Neuronal stem cell (in vitro differentiated cells): ENCODE measurements around the gene WDR88.
"Not testable (repeated sequence)": the region's sequence is repeated elsewhere in the genome, so short reads cannot be mapped to it uniquely, and the experiment has no call there.

Experiments
- DNase-seq: peaks from one replicate; pipeline ENCODE4 v3.0.0-alpha.2; 2013; ENCODE audit warnings: low spot score
- H2AFZ ChIP-seq: one replicate; pipeline ENCODE4 v1.6.1; 2013; ENCODE audit warnings: mild to moderate bottlenecking, low read length, inconsistent platforms
- H2AK5ac ChIP-seq: 2 replicates; pipeline ENCODE4 v1.6.1; 2013; ENCODE audit warnings: low read depth, mild to moderate bottlenecking, inconsistent platforms, low read length, moderate library complexity, mixed read lengths
- H2BK120ac ChIP-seq: 2 replicates; pipeline ENCODE4 v1.6.1; 2013; ENCODE audit warnings: low read depth, mild to moderate bottlenecking, inconsistent platforms, low read length, moderate library complexity, mixed read lengths
- H2BK12ac ChIP-seq: one replicate; pipeline ENCODE4 v1.6.1; 2013; ENCODE audit warnings: low read length, inconsistent platforms
- H2BK15ac ChIP-seq: 2 replicates; pipeline ENCODE4 v1.6.1; 2013; ENCODE audit warnings: mild to moderate bottlenecking, low read length, inconsistent platforms, mixed read lengths
- H2BK5ac ChIP-seq: one replicate; pipeline ENCODE4 v1.6.1; 2013; ENCODE audit warnings: inconsistent platforms, mild to moderate bottlenecking, low read length, moderate library complexity
- H3K14ac ChIP-seq: one replicate; pipeline ENCODE4 v1.6.1; 2013; ENCODE audit warnings: low read length, inconsistent platforms
- H3K18ac ChIP-seq: 2 replicates; pipeline ENCODE4 v1.6.1; 2013; ENCODE audit warnings: low read length, inconsistent platforms
- H3K23ac ChIP-seq: 2 replicates; pipeline ENCODE4 v1.6.1; 2013; ENCODE audit warnings: low read depth, mild to moderate bottlenecking, mixed read lengths, low read length, inconsistent platforms; ENCODE audit not compliant: poor library complexity
- H3K27ac ChIP-seq: replicated peaks from 3 replicates; pipeline ENCODE4 v1.5.1; 2013; ENCODE audit warnings: low read length, inconsistent platforms
- H3K27me3 ChIP-seq, 3 experiments: 2 replicates each; pipeline ENCODE4 v1.6.1; 2013; ENCODE audit warnings: low read length in 3 of 3, mild to moderate bottlenecking in 2 of 3, inconsistent platforms in 1 of 3, low read depth in 1 of 3, mixed read lengths in 1 of 3, moderate library complexity in 1 of 3; ENCODE audit not compliant: control insufficient read depth in 3 of 3, insufficient read depth in 3 of 3
- H3K36me3 ChIP-seq, 2 donors: replicated peaks in 1 of 2; 2 replicates each; pipeline ENCODE4 v1.6.1; 2013; ENCODE audit warnings: low read length in 2 of 2; ENCODE audit not compliant: control insufficient read depth in 2 of 2, insufficient read depth in 2 of 2
- H3K4ac ChIP-seq: 2 replicates; pipeline ENCODE4 v1.6.1; 2013; ENCODE audit warnings: inconsistent platforms, mild to moderate bottlenecking, low read length, moderate library complexity
- H3K4me1 ChIP-seq, 2 donors: 1 replicate in 1 of 2; 2 replicates in 1 of 2; pipeline ENCODE4 v1.6.1; 2013; ENCODE audit warnings: low read length in 2 of 2, low read depth in 1 of 2; ENCODE audit not compliant: control insufficient read depth in 2 of 2, insufficient read depth in 1 of 2
- H3K4me2 ChIP-seq: one replicate; pipeline ENCODE4 v1.6.1; 2013; ENCODE audit warnings: mild to moderate bottlenecking, low read length, inconsistent platforms; ENCODE audit not compliant: insufficient read depth, poor library complexity, severe bottlenecking
- H3K4me3 ChIP-seq, 2 donors: 2 replicates each; pipeline ENCODE4 v1.5.1; 2013; ENCODE audit warnings: low read length in 2 of 2, mild to moderate bottlenecking in 2 of 2, inconsistent platforms in 1 of 2, moderate library complexity in 1 of 2
- H3K79me1 ChIP-seq: one replicate; pipeline ENCODE4 v1.6.1; 2013; ENCODE audit warnings: low read depth, mild to moderate bottlenecking, inconsistent platforms, low read length, moderate library complexity
- H3K9ac ChIP-seq: one replicate; pipeline ENCODE4 v1.6.1; 2013; ENCODE audit warnings: mild to moderate bottlenecking, low read depth, low read length, inconsistent platforms; ENCODE audit not compliant: poor library complexity
- H3K9me3 ChIP-seq, 2 donors: replicated peaks in 1 of 2; 2 replicates each; pipeline versions ENCODE3 to v1.6.1; 2013; ENCODE audit warnings: low read length in 2 of 2, mild to moderate bottlenecking in 2 of 2, inconsistent platforms in 1 of 2, low read depth in 1 of 2, mixed read lengths in 1 of 2, moderate library complexity in 1 of 2; ENCODE audit not compliant: control insufficient read depth in 2 of 2, insufficient read depth in 1 of 2
- H4K8ac ChIP-seq: one replicate; pipeline ENCODE4 v1.6.1; 2013; ENCODE audit warnings: low read depth, mild to moderate bottlenecking, inconsistent platforms, low read length, moderate library complexity
- H4K91ac ChIP-seq: one replicate; pipeline ENCODE4 v1.6.1; 2013; ENCODE audit warnings: low read length, low read depth, mild to moderate bottlenecking, inconsistent platforms; ENCODE audit not compliant: poor library complexity
- WGBS, 2 donors: extraction: QIAGEN DNeasy Blood & Tissue Kit; methylation state at CpG; one replicate each; pipeline ENCODE4 v1.1.7; 2013; ENCODE audit warnings: missing lambda C conversion rate in 2 of 2, mixed read lengths in 1 of 2; ENCODE audit not compliant: insufficient read length in 2 of 2, insufficient replicate concordance in 1 of 2; ENCODE audit errors: extremely low coverage in 2 of 2; 5-methylcytosine and 5-hydroxymethylcytosine counted together

WDR88 gene

GRCh38 chr19:33118643-33119042, 13.3 kb upstream of the WDR88 start:
- no peaks in the 10 kb centered on the region for H3K79me1 ChIP-seq
- no CpG with 5 or more reads among the region's 10 CpGs for whole genome bisulfite sequencing, 2 donors

GRCh38 chr19:33124207-33125098, 7.5 kb upstream of the WDR88 start:
- no peak overlapping the region for H2AK5ac ChIP-seq
- DNase-seq, result no peak
- no peak overlapping the region for H2BK120ac ChIP-seq
- no CpG with 5 or more reads among the region's 10 CpGs for WGBS, 2 donors
- H3K4me3 ChIP-seq, result no peak overlapping the region
- no peak overlapping the region for H3K4ac ChIP-seq
- H3K9me3 ChIP-seq, result no peaks in the 10 kb centered on the region
- peaks cover 8 to 44% of the 10 kb centered on the region in 2 donors for H3K36me3 ChIP-seq
- no peak overlapping the region for H3K27ac ChIP-seq
- H3K79me1 ChIP-seq, result no peaks in the 10 kb centered on the region
- H3K9ac ChIP-seq, result no peak overlapping the region
- H3K4me2 ChIP-seq, result no peak overlapping the region
- H4K91ac ChIP-seq, result no peak overlapping the region
- no peak overlapping the region for H2BK15ac ChIP-seq
- H3K27me3 ChIP-seq, result no peaks in the 10 kb centered on the region
- H2BK12ac ChIP-seq, result no peak overlapping the region
- H3K4me1 ChIP-seq, result peaks cover 0 to 4% of the 10 kb centered on the region in 2 donors
- H3K14ac ChIP-seq, result no peak overlapping the region
- no peak overlapping the region for H2BK5ac ChIP-seq
- no peak overlapping the region for H2AFZ ChIP-seq
- H3K23ac ChIP-seq, result no peak overlapping the region
- no peak overlapping the region for H3K18ac ChIP-seq
- H4K8ac ChIP-seq, result no peak overlapping the region

More at GRCh38 chr19:33118643-33119042, 13.3 kb upstream of the WDR88 start:
- Histone ChIP-seq H3K4me1 (no peaks in the 10 kb centered on the region), H3K18ac (no peak overlapping the region), H2BK15ac (no peak overlapping the region), H3K4me2 (no peak overlapping the region), H2BK12ac (no peak overlapping the region), H3K9ac (peak overlapping the region; percentile 33), H3K23ac (peak overlapping the region; percentile 75), H4K8ac (no peak overlapping the region), H3K4ac (no peak overlapping the region), H3K4me3 (no peak overlapping the region), H3K9me3 (no peaks in the 10 kb centered on the region), H2BK120ac (no peak overlapping the region), H4K91ac (no peak overlapping the region), H3K27me3 (no peaks in the 10 kb centered on the region), H3K36me3 (peaks cover 6 to 58% of the 10 kb centered on the region in 2 donors), H3K27ac (no peak overlapping the region), H3K14ac (no peak overlapping the region), H2AFZ (no peak overlapping the region), H2BK5ac (no peak overlapping the region), H2AK5ac (no peak overlapping the region)
- DNase-seq, result no peak

- Histone ChIP-seq H2BK5ac (no peak overlapping the region), H3K9ac (no peak overlapping the region), H2BK12ac (no peak overlapping the region), H4K8ac (no peak overlapping the region), H2BK15ac (no peak overlapping the region), H3K18ac (no peak overlapping the region), H3K36me3 (peaks cover 11 to 49% of the 10 kb centered on the region in 2 donors), H3K4ac (no peak overlapping the region), H3K4me1 (peaks cover 0 to 4% of the 10 kb centered on the region in 2 donors), H2AFZ (no peak overlapping the region), H2BK120ac (no peak overlapping the region), H3K9me3 (no peaks in the 10 kb centered on the region), H2AK5ac (no peak overlapping the region), H3K27ac (no peak overlapping the region), H3K14ac (no peak overlapping the region), H3K23ac (no peak overlapping the region), H3K4me3 (no peak overlapping the region), H3K27me3 (no peaks in the 10 kb centered on the region), H3K4me2 (no peak overlapping the region), H3K79me1 (no peaks in the 10 kb centered on the region), H4K91ac (no peak overlapping the region)
- whole genome bisulfite sequencing, 2 donors, result no CpG with 5 or more reads among the region's 12 CpGs
- peak; percentile 54 for DNase-seq
Observed at GRCh38 chr19:33125929-33126388, 6.0 kb upstream of the WDR88 start.

- H3K18ac ChIP-seq, H3K9ac ChIP-seq, H3K79me1 ChIP-seq, H3K9me3 ChIP-seq, H3K4me3 ChIP-seq, H3K27me3 ChIP-seq, H3K4me1 ChIP-seq, H3K23ac ChIP-seq, H4K8ac ChIP-seq, H2BK5ac ChIP-seq, H3K27ac ChIP-seq, H2BK15ac ChIP-seq, H2AK5ac ChIP-seq, DNase-seq, H2BK12ac ChIP-seq, H3K14ac ChIP-seq, H2BK120ac ChIP-seq, H3K4ac ChIP-seq, H2AFZ ChIP-seq, H4K91ac ChIP-seq: not testable (repeated sequence)
- H3K36me3 ChIP-seq, result peaks cover 11 to 49% of the 10 kb centered on the region in 2 donors
- peak overlapping the region; percentile 11 for H3K4me2 ChIP-seq
- no CpG with 5 or more reads among the region's 8 CpGs for WGBS, 2 donors
Observed at GRCh38 chr19:33126712-33127111, 5.2 kb upstream of the WDR88 start.
